Putamen (tissue), 1 donor: ENCODE measurements around the gene FEZ2.

Experiments
- DNase-seq: peaks from one replicate; pipeline ENCODE4 v3.0.0-alpha.2; 2016; ENCODE audit warnings: low spot score

Gene FEZ2

GRCh38 chr2:36587101-36587500 lies 10.9 kb downstream of the FEZ2 start:
- DNase-seq: no peak

- DNase-seq: no peak
Measured at GRCh38 chr2:36586672-36587071, 11.3 kb downstream of the FEZ2 start.

GRCh38 chr2:36584148-36584794 lies 13.7 kb downstream of the FEZ2 start:
- no peak for DNase-seq

- DNase-seq: no peak
Measured at GRCh38 chr2:36582951-36583350, 15.0 kb downstream of the FEZ2 start.

GRCh38 chr2:36582538-36582937 lies 15.4 kb downstream of the FEZ2 start:
- DNase-seq: no peak

- DNase-seq: no peak
Measured at GRCh38 chr2:36579297-36579664, 18.7 kb downstream of the FEZ2 start.

GRCh38 chr2:36578343-36579296 lies 19.3 kb downstream of the FEZ2 start:
- no peak for DNase-seq

GRCh38 chr2:36577884-36578283 lies 20.1 kb downstream of the FEZ2 start:
- no peak for DNase-seq

- no peak for DNase-seq
Measured at GRCh38 chr2:36574560-36574959, 23.4 kb downstream of the FEZ2 start.

- no peak for DNase-seq
Measured at GRCh38 chr2:36573165-36573564, 24.8 kb downstream of the FEZ2 start.

- no peak for DNase-seq
Measured at GRCh38 chr2:36572719-36573059, 25.3 kb downstream of the FEZ2 start.

- DNase-seq: no peak
Measured at GRCh38 chr2:36572054-36572718, 25.8 kb downstream of the FEZ2 start.

- no peak for DNase-seq
Measured at GRCh38 chr2:36570416-36570815, 27.6 kb downstream of the FEZ2 start.

GRCh38 chr2:36569267-36569856 lies 28.6 kb downstream of the FEZ2 start:
- DNase-seq: no peak

GRCh38 chr2:36568516-36569246 lies 29.3 kb downstream of the FEZ2 start:
- no peak for DNase-seq

GRCh38 chr2:36567711-36568408 lies 30.1 kb downstream of the FEZ2 start:
- peak; percentile 34 for DNase-seq

GRCh38 chr2:36566887-36567286 lies 31.1 kb downstream of the FEZ2 start:
- no peak for DNase-seq

- DNase-seq: no peak
Measured at GRCh38 chr2:36565712-36566111, 32.3 kb downstream of the FEZ2 start.

- DNase-seq: peak; percentile 65
Measured at GRCh38 chr2:36564377-36564930, 33.5 kb downstream of the FEZ2 start.

- peak; percentile 72 for DNase-seq
Measured at GRCh38 chr2:36562973-36563532, 34.9 kb downstream of the FEZ2 start.

- no peak for DNase-seq
Measured at GRCh38 chr2:36562240-36562639, 35.7 kb downstream of the FEZ2 start.
